Endothelial cell of umbilical vein (primary cell): ENCODE data around the gene INO80C. TPM values are rescaled to one million over a fixed set of nuclear protein-coding genes. Genes with fewer than 3 reads are reported as not detected.

Experiments
- BruUV-seq: library from RNA; stranded (reverse); fragments of 400-500 nt; replicated peaks from 2 replicates; lab custom pipeline; 2021; lab: Mats Ljungman, UMichigan
- CTCF ChIA-PET: fragments of 300-600, 350-600 bp; sonication (Branson Sonifier 250); formaldehyde crosslinking; loops from one replicate; lab custom pipeline; 2021; ENCODE audit warnings: antibody characterized with exemption, inconsistent platforms; lab: Charles Lee
- POLR2A ChIA-PET: fragments of 300-600, 350-600 bp; sonication (Branson Sonifier 250); formaldehyde crosslinking; loops from one replicate; lab custom pipeline; 2021; ENCODE audit warnings: antibody characterized with exemption, inconsistent platforms; lab: Charles Lee
- DNase-seq: peaks from one replicate; pipeline ENCODE4 v3.0.0-alpha.2; 2011; ENCODE audit warnings: low read depth, low spot score
- FAIRE-seq: peaks from 2 replicates; lab custom pipeline; 2011; peaks lifted over from hg19 to GRCh38; lab: Jason Lieb, UNC
- H2AFZ ChIP-seq: 2 replicates; pipeline ENCODE4 v1.6.0; 2012; ENCODE audit warnings: low read depth, low read length, control low read depth, inconsistent platforms
- H3K27ac ChIP-seq: 2 replicates; pipeline ENCODE4 v1.5.1; 2011; ENCODE audit warnings: low read depth, mild to moderate bottlenecking, control low read depth, low read length, moderate library complexity; ENCODE audit not compliant: insufficient read depth
- H3K27me3 ChIP-seq, 2 experiments: 2 replicates each; pipeline versions ENCODE4 v1.6.0 to v1.6.1; 2011; ENCODE audit warnings: low read length in 2 of 2, mixed read lengths in 1 of 2; ENCODE audit not compliant: control insufficient read depth in 2 of 2, insufficient read depth in 2 of 2
- H3K36me3 ChIP-seq, 2 experiments: 2 replicates in 1 of 2; 3 replicates in 1 of 2; pipeline ENCODE4 v1.5.1; 2011; ENCODE audit warnings: low read length in 2 of 2, mild to moderate bottlenecking in 1 of 2, moderate library complexity in 1 of 2; ENCODE audit not compliant: control insufficient read depth in 2 of 2, insufficient read depth in 2 of 2; ENCODE audit errors: extremely low read depth in 1 of 2
- H3K4me1 ChIP-seq: 3 replicates; pipeline ENCODE4 v1.5.1; 2011; ENCODE audit warnings: mild to moderate bottlenecking, low read length; ENCODE audit not compliant: control insufficient read depth, insufficient read depth; ENCODE audit errors: extremely low read depth
- H3K4me2 ChIP-seq: 2 replicates; pipeline ENCODE4 v1.6.1; 2011; ENCODE audit warnings: low read length, control low read depth, mixed read lengths; ENCODE audit not compliant: insufficient read depth
- H3K4me3 ChIP-seq, 3 experiments: fragments of 200-600 bp in 1 of 3; sonication (generic), shearing (Covaris generic) in 1 of 3; replicated peaks in 1 of 3; 2 replicates each; pipeline ENCODE4 v1.5.1; 2011 to 2016; ENCODE audit warnings: control low read depth in 3 of 3, low read length in 3 of 3, mild to moderate bottlenecking in 2 of 3, inconsistent platforms in 1 of 3, low read depth in 1 of 3, moderate library complexity in 1 of 3; ENCODE audit not compliant: insufficient read depth in 1 of 3
- H3K79me2 ChIP-seq: 2 replicates; pipeline ENCODE4 v1.6.0; 2012; ENCODE audit warnings: low read length, inconsistent platforms; ENCODE audit not compliant: control insufficient read depth, insufficient read depth
- H3K9ac ChIP-seq: replicated peaks from 2 replicates; pipeline ENCODE3; 2011; ENCODE audit warnings: low read length, control low read depth; ENCODE audit not compliant: insufficient read depth; ENCODE audit errors: extremely low read depth
- H3K9me1 ChIP-seq: replicated peaks from 3 replicates; pipeline ENCODE4 v1.6.0; 2011; ENCODE audit warnings: mild to moderate bottlenecking, low read length; ENCODE audit not compliant: control insufficient read depth, insufficient read depth; ENCODE audit errors: extremely low read depth
- H3K9me3 ChIP-seq: replicated peaks from 2 replicates; pipeline ENCODE4 v1.5.1; 2012; ENCODE audit warnings: low read length, inconsistent platforms; ENCODE audit not compliant: control insufficient read depth, insufficient read depth
- H4K20me1 ChIP-seq: replicated peaks from 2 replicates; pipeline ENCODE3; 2011; ENCODE audit warnings: mild to moderate bottlenecking, low read length; ENCODE audit not compliant: control insufficient read depth, insufficient read depth; ENCODE audit errors: extremely low read depth
- CTCF ChIP-seq, 2 donors: IDR thresholded peaks; 1 replicate in 1 of 2; 2 replicates in 1 of 2; pipeline ENCODE4 v1.5.1; 2011; ENCODE audit warnings: low read length in 2 of 2, mild to moderate bottlenecking in 2 of 2, moderate library complexity in 2 of 2, control low read depth in 1 of 2, inconsistent platforms in 1 of 2, low read depth in 1 of 2; ENCODE audit not compliant: insufficient read depth in 1 of 2; ENCODE audit errors: extremely low read depth in 1 of 2
- EZH2 ChIP-seq: IDR thresholded peaks from 2 replicates; pipeline ENCODE4 v1.6.1; 2012; ENCODE audit warnings: borderline replicate concordance, low read depth, mild to moderate bottlenecking, moderate library complexity, low read length, inconsistent platforms; ENCODE audit not compliant: severe bottlenecking
- FOS ChIP-seq: IDR thresholded peaks from 2 replicates; pipeline ENCODE4 v1.6.1; 2011; ENCODE audit warnings: mild to moderate bottlenecking, low read length, moderate library complexity, borderline replicate concordance; ENCODE audit not compliant: insufficient read depth
- GATA2 ChIP-seq: IDR thresholded peaks from 2 replicates; pipeline ENCODE4 v1.7.0; 2011; ENCODE audit warnings: low read depth, mild to moderate bottlenecking, moderate library complexity, mixed read lengths, low read length; ENCODE audit not compliant: insufficient read length, insufficient read depth
- JUN ChIP-seq: IDR thresholded peaks from 2 replicates; pipeline ENCODE4 v1.6.1; 2011; ENCODE audit warnings: borderline replicate concordance, low read depth; ENCODE audit not compliant: insufficient read length, insufficient read depth
- MYC ChIP-seq: IDR thresholded peaks from one replicate; pipeline ENCODE4 v1.6.1; 2011; ENCODE audit warnings: mild to moderate bottlenecking, low read depth, low read length
- POLR2A ChIP-seq: IDR thresholded peaks from 2 replicates; pipeline ENCODE4 v1.6.1; 2012; ENCODE audit warnings: low read depth, mild to moderate bottlenecking, control low read depth, low read length
- POLR2AphosphoS5 ChIP-seq: IDR thresholded peaks from 2 replicates; pipeline ENCODE4 v1.6.1; 2012; ENCODE audit warnings: low read depth, mild to moderate bottlenecking, control low read depth, low read length, moderate library complexity; ENCODE audit not compliant: insufficient read depth
- dilution Hi-C: fragments of 300-500 bp; cut with MboI; formaldehyde crosslinking; loops from one replicate; pipeline ENCODE4 v1.15.0; 2019; ENCODE audit warnings: low sequenced_read_pairs; ENCODE audit not compliant: extremely low pct_ligation_motif_present
- intact Hi-C: fragments of 100-400 bp; cut with micrococcal nuclease; formaldehyde crosslinking; loops from one replicate; pipeline ENCODE4 v1.10.0; 2022
- polyA plus RNA-seq, 4 experiments: library from polyadenylated mRNA; depleted of rRNA in 3 of 4; stranded (reverse) in 3 of 4; unstranded in 1 of 4; fragments of >200 nt; gene quantifications; 2 replicates each; pipeline versions ENCODE4 v1.2.1 to v1.2.3, GENCODE V29; 2011 to 2012; ENCODE audit warnings: missing spikeins in 1 of 4
- total RNA-seq: library from RNA; stranded (reverse); gene quantifications from 2 replicates; pipeline ENCODE4 v1.2.3, GENCODE V29; 2021
- TF ChIP-seq, protein P1 (sequence below): IDR thresholded peaks from 2 replicates; pipeline ENCODE4 v1.6.1; 2011; ENCODE audit not compliant: insufficient read depth, insufficient read length

INO80C gene
- total and polyA plus RNA-seq, 2 donors (not counting 3 experiments of a cell fraction or from before 2014, with no cell fraction given) = 43.4 to 56.0 TPM

DNA sequence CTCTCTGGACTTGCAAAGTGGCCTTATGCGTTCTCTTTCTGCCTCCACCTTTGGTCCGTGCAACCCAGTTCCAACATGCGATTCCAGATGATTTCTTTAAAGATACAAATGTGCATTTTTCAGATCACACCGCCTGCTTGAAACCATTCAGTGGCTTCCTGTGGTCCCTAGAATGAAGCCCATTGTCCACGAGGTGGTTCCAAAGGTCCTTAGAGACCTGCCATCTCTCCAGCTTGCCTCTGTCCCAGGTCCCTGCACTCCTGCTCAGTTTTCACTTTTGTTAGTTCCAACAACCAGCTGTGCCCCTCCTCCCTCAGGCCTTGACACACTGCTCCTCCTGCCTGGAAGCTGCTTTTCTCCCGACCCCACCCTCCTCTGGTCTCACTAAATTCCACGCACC lies 3.6 kb upstream of the INO80C start:
- Histone ChIP-seq H3K9me3 (no peaks in the 10 kb centered on the region), H3K27me3 (no peaks in the 10 kb centered on the region), H2AFZ (no peak overlapping the region), H3K36me3 (no peaks in the 10 kb centered on the region), H3K79me2 (peaks cover 8% of the 10 kb centered on the region), H3K9me1 (no peaks in the 10 kb centered on the region), H3K4me2 (no peak overlapping the region), H3K9ac (no peak overlapping the region), H3K4me3 (no peak overlapping the region), H3K27ac (no peak overlapping the region), H4K20me1 (no peaks in the 10 kb centered on the region), H3K4me1 (peaks cover 14% of the 10 kb centered on the region)
- dilution Hi-C loops (no loop called here), intact Hi-C loops (no loop called here)
- BruUV-seq = no TSS peak
- FAIRE-seq = no peak
- ChIA-PET POLR2A (no interaction called here), CTCF (no interaction called here)
- DNase-seq = no peak
- no peak for TF ChIP-seq MYC
- TF ChIP-seq, protein P1, sequence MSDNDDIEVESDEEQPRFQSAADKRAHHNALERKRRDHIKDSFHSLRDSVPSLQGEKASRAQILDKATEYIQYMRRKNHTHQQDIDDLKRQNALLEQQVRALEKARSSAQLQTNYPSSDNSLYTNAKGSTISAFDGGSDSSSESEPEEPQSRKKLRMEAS = no peak
- no peak for TF ChIP-seq EZH2
- no peak for TF ChIP-seq POLR2AphosphoS5
- no peak for TF ChIP-seq POLR2A
- no peak for TF ChIP-seq CTCF (IDR thresholded peaks at IDR 0.05; ENCODE audit: extremely low read depth in 1 of 2, insufficient read depth in 1 of 2, low read depth in 1 of 2, low read length in 2 of 2)
- TF ChIP-seq FOS = no peak
- no peak for TF ChIP-seq GATA2
- no peak for TF ChIP-seq JUN
